GM21515 (cell line): ENCODE results near the gene MS4A6E.
"Not testable (repeated sequence)": the region's sequence is repeated elsewhere in the genome, so short reads cannot be mapped to it uniquely, and the experiment has no call there.

Source experiments
- ATAC-seq: cut with Tn5 transposase; IDR thresholded peaks from one replicate; pipeline ENCODE4 v1.9.1; 2021; ENCODE audit not compliant: unreplicated experiment

MS4A6E gene

DNA sequence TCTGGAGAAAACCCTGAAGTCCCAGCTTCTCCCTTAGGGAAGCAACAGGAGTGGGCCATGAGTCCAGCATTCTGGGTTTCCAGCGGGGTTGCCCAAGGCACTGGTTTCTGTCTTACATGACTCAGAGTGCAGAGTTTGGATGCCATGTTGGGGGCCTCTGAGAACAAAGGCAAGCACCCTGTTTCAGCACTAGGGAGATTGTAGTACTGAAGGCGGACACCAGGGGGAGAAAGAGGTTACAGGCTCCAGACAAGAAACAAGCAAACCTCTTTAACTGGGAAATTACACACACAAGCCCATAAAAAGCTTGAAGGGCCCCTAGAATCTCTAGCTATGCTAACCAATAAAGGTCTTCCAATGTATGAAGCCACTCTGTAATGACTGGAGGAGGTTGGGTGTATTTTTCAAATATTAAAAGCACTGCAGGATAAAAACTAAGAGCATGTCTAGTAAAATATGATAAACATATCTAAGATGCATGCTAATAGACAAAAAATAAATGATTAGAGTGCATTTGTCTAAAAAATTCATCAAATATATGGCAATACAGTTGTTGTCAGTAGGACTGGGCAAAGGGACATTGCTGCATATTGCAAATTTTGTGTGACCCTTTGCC is 7.1 kb downstream of the MS4A6E start:
- no peak for ATAC-seq

DNA sequence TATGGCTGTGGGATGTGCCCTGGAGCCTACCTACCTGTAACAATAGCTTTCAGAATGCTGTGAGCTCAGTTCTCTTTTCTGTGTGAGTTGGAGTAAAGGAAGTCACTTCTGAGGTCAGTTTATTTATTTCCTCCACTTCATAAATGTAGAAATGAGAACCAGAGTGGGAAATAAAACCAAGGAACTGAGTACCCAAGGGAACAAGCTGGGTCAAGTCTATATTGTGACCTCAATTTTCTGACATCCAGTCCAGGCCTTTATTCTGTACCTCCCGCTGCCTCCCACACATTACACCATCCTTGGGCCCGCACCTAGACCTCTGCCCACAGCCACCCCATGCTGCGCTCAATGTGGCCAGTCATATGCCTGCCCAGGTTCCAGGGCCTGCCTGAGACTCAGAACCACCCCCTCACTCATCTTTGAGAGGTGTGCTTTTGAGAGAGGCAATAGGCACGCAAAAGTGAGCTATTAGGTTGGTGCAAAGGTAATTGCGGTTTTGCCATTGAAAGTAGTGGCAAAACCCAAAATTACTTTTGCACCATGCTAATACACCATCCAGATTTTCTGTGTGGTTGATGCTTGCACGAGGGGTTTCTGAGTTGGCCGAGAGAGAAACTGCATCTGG is 9.8 kb downstream of the MS4A6E start:
- no peak for ATAC-seq

DNA sequence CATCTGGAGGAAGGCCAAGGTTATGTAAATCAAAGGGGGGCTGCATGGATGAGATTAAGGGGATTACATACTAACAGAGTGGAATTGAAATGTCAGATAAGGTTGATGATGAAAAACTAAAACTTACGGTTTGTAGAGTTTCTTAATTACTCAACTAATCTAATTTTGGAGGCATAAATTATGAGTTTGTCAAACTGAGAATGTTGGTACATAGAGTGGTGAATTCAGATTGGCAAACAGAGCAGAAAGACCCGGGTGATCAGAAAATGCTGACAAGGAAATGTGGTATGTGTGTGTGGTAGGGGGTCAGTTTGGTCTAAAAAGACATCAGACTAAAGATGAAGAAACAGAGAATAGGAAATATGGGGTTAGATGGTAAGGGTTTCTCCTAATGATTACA is 11.0 kb downstream of the MS4A6E start:
- no peak for ATAC-seq

DNA sequence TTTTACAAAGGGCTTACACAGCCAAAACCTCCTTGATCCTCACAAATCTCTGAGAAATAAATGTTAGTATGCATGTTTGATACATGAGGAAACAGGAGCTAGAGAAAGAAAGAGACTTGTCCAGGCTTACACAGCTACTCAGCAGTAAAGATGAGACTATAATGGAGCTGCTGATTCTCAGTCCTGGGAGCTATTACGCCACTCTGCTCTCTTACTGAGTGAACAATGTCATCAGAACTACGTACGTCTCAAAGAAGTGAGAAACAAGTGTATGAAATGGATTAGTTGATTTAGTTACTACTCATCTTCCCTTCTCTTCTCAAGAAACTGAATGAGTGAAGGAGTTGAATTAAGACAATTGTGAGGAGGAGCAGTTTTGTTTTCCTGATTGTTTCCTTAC is 12.3 kb downstream of the MS4A6E start:
- ATAC-seq, result no peak

DNA sequence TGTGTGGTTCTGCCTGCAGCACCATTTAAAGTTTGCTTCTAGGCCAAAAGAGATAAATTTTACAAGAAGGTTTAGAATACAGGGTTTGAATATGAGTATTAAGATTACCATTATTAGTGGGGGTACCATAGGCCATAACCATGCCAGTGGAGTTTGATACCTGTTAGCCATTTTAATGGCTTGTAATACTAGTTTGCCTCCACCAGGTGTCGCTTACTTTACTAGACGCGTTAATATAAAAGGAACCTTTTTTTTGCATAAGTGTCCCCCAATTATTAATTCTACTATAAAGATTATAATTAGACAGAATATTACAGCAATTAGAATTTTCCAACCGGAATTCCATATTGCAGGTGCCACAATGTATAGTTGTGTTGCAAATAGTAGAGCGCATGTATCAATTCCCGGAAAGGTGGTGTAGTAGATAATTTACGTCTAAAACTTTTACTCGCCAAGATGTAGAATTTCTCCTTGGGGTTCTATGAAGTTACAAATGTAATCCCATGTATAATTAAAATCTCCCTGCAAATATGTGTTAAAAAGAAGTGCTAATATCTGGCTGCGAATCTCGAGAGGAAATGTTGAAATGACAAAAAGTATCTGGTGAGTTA is 16.1 kb downstream of the MS4A6E start:
- no peak for ATAC-seq

DNA sequence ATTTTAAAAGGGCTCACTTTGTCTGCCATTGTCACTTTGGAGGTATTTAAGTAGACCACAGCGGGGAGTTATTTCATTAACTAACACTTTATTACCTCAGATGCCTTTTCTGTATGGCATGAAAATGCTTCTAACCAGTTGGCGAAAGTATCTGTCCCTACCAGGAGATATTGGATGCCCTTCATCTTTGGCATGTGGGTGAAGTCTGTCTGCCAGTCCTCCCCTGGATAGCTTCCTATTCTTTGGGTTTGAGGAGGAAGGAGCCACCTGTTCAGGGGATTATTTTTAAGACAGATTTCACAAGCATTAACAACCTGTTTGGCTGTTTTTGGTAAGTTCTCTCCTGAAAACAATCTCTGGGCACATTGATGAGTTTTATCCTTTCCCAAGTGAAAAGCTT is 17.1 kb downstream of the MS4A6E start:
- no peak for ATAC-seq

DNA sequence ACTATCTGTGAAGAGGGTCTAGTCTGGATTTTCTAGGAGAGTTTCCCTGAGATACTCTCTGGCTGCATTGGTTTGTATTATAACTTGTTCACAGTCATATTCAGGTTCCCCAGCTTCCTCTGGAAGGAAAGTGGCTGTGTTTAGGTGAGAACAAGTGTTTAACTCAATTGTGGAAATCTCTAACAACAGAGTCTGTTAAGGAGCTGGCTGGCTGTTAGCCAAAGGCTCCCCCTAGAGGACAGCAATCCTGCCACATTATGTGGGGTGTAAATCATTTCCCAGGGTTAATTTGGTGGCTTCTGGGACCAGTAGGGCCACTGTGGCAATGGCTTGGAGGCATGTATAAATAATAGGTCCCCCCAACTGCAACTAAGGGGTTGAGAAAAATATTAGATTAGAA is 18.4 kb downstream of the MS4A6E start:
- ATAC-seq, result no peak

DNA sequence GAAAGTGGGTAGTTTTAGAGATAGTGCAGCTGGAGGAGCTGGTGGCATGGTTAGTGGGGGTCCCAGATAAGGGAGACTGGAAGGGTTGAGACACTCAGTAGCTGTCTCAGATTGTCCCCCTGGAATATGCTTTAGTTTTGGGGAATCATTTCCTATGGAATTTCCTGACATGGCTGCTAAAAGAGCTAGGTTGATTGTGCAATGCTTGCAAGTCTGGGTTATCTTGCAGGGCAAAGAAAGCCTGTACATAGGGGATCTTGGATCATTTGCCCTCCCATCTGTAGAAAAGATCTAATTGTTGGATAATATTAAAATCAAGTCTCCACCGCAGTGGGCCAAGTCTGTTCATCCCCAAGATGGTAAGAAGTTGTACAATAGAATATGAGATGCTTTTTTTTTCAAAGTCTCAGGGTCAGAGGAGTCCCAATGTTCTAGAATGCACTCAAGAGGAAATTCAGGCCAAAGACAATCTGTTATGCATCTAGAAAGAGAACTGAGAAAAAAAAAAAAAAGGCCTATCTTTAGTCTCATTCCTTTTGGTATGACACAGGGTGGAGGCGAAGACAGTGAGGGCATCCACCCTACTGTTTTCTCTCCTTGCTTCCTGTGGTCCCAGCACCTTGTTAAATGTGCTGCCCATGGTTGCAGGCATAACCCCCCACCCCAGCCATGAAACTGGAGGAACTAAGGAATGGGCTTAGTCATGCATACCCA is 20.2 kb downstream of the MS4A6E start:
- ATAC-seq, result no peak

DNA sequence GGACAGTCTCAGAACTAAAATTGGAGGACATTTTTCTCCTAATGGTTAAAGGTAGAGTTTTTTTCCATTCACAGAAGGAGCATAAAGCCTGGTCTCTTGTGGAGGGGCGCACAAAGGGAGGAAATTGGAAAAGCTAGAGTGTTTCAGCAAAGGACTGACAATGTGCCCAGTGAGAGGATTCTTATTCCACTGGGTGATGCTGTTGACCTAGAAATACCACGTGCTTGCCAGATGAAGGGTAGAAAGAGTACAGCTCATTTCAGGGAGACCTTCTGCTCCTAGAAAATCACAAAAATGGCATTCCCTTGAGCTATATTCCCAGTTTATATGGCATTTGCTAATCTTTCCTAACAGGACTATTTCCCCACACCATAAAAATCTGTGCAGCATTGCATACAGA is 21.1 kb downstream of the MS4A6E start:
- no peak for ATAC-seq

DNA sequence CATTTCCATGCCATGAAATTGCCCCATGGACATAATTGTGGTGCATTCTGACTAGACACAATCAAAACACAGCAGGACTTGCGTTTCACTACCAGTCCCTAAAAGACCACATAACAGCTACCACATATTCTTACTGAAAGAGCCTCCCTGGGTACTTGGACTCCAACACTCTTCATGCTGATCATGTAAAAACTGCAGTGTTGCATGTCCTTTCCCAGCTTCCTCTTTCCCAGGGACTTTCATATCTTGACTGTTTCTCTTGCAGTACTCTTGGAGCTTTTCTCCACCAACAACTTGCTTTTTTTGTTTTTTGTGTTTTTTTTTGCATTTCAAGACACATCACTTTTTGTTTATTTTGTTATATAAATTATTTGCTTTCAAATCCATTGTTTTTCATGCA is 22.9 kb downstream of the MS4A6E start:
- ATAC-seq, result no peak

DNA sequence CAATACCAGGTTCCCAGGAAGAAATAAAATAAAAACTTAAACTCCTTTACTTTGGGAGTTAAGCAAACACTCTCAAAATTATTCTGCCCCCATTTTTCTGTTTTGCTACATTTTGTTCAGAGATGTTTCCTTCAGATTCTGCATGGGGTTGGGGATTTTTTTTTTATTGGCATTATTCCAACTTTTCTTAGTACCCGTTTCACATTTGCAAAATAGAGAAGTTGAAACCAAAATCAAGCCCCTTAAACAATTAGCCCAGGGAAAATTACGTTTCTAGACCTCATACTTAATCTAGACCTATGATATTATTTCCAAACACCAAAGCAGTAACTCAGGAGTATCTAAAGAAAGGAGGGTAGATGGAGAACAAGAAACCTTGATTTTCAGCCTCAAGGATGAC is 30.7 kb downstream of the MS4A6E start:
- no peak for ATAC-seq

DNA sequence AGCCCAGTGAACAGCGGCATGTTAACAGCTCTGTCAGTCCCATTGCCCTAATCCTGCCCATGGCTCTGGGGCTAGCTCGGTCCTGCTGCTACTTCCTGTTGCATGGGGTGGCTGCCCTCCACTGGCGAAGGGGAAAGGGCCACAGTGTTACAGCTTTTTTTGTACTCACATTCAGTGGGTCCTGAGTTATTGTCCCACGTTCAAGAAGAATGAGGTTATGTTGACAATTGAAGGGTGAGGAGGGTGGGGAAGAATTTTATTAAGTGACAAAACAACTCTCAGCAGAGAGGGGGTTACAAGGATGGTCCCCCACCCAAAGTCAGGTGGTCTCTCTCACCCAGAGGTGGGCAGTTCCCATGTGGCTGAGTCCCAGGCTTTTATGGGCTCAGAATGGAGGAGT is 33.6 kb downstream of the MS4A6E start:
- ATAC-seq, result no peak

DNA sequence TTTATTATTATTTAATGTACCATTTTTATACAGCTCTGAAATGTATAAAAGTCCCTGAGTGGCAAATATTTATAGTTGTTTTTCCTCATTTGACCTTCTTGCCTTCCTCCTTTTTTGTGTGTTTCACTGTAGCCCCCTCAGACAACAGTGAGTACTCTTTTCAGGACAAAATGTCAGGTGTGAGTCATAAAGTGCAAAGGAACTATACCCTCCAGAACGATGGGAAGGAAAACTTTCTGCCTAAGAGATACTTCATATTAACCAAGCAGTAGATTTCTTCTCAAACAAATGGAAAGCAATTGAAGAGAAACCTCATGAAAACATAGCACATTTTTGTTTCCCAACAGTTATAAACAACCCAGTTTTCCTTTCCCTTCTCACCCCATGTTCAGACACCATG is 35.2 kb downstream of the MS4A6E start:
- no peak for ATAC-seq

DNA sequence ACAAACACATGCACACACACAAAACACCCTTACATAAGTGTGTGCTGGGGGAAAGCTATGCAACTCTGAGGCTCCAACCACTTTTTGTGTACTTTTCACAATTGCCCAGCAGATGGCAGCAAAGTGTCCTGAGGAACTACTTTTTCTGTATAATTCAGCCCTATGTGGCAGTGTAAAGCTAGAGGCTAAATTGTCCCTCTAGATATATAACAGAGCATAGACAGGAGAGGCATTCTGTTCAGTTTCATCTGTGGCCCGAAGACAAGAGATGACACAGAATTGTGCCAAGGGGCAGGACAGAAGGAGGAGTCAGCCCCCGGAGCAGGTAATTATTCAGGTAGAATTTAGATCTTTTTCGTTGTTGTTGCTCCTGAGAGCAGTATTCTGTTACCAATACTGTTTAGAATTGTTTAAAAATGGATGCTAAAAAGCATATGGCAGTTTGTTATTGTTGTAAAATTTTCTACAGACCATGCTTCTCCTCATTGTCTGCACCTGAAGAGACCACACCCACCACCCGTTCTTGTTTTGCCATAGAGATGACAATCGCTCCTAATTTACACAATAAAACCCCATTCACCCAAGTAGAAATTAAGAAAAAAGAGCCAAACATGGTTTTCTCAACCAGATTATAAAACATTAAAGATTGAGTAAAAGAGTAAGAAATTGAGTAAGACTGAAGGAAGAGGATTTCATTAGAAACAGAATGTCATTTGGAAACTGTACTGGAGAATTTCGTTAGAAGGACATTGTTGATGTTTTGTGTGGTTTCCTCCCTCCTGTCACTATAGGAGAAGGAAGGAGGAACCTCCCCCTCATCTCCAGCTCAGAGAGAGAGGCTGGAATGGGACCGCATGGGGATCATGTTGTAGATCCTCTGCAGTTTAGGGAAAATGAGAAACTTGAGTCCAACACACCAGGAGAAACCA is 36.8 kb downstream of the MS4A6E start:
- ATAC-seq, result peak; percentile 51

DNA sequence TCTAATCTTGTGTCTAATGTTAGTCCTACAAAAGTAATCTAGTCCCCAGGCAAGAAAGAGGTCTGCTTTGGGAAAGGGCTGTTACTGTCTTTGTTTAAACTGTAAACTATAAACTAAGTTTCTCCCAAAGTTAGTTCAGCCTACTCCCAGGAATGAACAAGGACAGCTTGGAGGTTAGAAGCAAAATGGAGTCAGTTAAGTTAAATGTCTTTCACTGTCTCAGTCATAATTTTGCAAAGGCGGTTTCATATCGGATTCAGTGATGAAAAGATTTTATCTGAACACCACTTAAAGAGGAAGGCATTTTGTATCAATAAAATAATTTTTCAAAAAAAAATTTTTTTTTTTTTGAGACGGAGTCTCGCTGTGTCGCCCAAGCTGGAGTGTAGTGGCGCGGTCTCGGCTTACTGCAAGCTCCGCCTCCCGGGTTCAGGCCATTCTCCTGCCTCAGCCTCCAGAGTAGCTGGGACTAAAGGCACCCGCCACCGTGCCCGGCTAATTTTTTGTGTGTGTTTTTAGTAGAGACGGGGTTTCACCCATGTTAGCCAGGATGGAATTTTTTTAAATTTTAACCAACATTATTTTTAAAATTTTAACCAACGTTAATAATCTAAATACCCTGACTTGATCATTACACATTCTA is 39.3 kb downstream of the MS4A6E start:
- not testable (repeated sequence) for ATAC-seq

DNA sequence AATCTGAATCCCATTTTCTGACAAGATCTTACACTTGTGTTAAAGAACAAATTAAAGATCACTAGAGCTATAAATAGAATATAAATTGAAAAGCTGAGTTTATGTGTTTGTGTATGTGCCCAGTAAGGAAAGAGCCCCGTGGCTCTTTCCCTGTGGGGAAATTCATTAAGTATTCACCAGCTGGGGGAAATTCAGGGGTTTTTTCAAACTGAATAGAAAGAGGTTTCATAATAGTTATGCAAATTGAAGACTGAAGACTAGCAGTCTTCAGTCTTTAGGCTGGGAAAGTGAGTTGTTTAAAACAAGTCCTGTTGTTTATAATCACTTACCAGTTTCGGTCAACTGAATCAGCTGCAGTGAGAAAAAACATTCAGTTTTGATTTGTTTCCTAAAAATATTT is 40.0 kb downstream of the MS4A6E start:
- ATAC-seq, result peak; percentile 85

DNA sequence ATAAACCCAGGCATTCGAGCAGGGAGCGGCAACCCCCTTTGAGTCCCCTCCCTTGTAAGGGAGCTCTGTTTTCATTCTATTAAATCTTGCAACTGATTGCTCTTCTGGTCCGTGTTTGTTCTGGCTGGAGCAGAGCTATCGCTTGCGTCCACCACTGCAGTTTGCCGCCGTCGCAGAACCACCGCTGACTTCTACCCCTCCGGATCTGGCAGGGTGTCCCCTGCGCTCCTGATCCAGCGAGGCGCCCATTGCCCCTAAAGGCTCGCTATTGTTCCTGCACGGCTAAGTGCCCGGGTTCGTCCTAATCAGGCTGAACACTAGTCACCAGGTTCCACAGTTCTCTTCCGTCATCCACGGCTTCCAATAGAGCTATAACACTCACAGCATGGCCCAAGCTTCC is 40.8 kb downstream of the MS4A6E start:
- no peak for ATAC-seq

DNA sequence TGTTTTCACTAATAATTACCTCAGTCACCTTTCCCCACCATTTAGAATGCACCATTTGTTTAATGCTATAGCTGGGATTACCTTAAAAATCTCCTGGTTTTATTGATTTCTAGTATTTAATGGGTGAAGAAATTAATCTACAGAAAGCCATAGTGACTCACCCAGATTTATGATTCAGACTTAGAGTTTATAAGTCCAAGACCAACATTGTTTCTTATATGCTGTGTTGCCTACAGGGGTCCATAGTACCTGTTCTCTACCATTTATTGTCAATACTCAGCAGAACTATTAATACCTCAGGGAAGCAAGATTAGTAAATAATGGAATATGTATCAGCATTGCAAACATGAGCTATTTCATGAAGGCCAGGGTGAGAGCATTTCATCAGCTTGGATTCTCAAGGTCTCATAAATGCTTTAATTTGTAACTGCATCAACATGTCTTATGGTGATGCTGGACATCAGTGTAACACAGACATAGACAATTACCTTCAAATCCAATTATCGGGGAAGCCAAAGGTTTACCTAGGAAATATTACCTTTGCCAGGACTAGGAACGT is 43.3 kb downstream of the MS4A6E start:
- ATAC-seq, result no peak

DNA sequence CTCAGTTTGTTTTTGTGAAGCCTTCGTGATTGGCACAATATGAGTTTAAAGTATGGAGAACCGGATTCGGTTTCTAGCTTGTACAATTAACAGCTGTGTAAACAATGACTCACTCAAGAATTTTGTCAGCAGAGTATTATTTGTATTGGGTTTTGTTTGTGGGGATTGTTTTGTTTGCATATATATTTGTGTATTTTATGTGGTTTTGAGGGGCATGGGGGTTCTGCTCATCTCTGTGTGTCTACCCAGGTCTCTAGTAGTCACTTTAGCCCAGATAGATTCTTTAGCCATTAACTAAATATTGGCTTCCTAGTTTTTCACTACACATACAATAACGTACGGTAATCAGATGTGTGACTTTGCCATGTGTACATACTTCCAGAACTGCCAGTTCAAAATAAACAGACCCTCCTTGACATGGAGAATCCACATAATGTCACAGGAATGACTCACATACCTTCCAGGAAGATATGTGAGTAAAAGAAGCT is 43.8 kb downstream of the MS4A6E start:
- ATAC-seq, result no peak

DNA sequence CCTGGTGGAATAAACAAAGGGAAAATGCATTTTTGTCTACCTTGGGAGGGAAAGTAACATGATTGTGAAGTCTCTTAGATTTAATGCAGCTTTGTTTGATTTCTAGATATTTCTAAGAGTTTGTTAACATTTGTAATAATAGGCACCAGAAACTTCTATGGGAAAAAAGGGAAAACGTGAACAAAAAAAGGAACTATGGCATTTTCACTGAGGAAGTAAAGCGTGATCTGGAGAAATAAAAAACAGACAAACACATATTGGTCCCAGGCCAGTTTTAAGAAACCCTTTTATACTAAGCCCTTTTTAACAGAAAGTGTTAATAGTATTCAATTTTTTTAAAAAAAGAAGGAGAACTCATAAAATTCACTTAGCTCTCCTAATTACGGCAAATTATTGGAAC is 44.3 kb downstream of the MS4A6E start:
- ATAC-seq, result no peak
